GM21737 (cell line): Measurements from ENCODE around the gene FUS.
"Not testable (repeated sequence)": the region's sequence is repeated elsewhere in the genome, so short reads cannot be mapped to it uniquely, and the experiment has no call there.

Experiments used
- ATAC-seq: cut with Tn5 transposase; IDR thresholded peaks from one replicate; pipeline ENCODE4 v1.9.1; 2021; ENCODE audit warnings: mild to moderate bottlenecking, moderate library complexity; ENCODE audit not compliant: unreplicated experiment

Gene FUS

GRCh38 chr16:31179747-31180459 lies at the start of gene FUS:
Gene FUS, plus strand, starts transcription at chr16:31180139. Its CDS starts 76 bp downstream, at chr16:31180215.
- ATAC-seq, result peak; percentile 56

GRCh38 chr16:31130336-31130891 lies 49.5 kb upstream of the FUS start:
- no peak for ATAC-seq

GRCh38 chr16:31130899-31131298 lies 49.0 kb upstream of the FUS start:
- no peak for ATAC-seq

GRCh38 chr16:31131416-31131815 lies 48.5 kb upstream of the FUS start:
- no peak for ATAC-seq

- no peak for ATAC-seq
Measured at GRCh38 chr16:31131841-31132271, 48.1 kb upstream of the FUS start.

GRCh38 chr16:31132303-31132979 lies 47.5 kb upstream of the FUS start:
- ATAC-seq, result no peak

GRCh38 chr16:31133046-31133501 lies 46.9 kb upstream of the FUS start:
- ATAC-seq, result no peak

GRCh38 chr16:31134091-31134571 lies 45.8 kb upstream of the FUS start:
- no peak for ATAC-seq

GRCh38 chr16:31134625-31135534 lies 45.1 kb upstream of the FUS start:
- ATAC-seq, result no peak

GRCh38 chr16:31135535-31136286 lies 44.2 kb upstream of the FUS start, which contains the start of gene PRSS8:
Gene PRSS8, minus strand, starts transcription at chr16:31135727. Its CDS starts 229 bp downstream, at chr16:31135498.
- no peak for ATAC-seq

GRCh38 chr16:31136287-31136662 lies 43.7 kb upstream of the FUS start:
- no peak for ATAC-seq

- not testable (repeated sequence) for ATAC-seq
Measured at GRCh38 chr16:31136822-31137499, 43.0 kb upstream of the FUS start.

GRCh38 chr16:31138621-31139578 lies 41.0 kb upstream of the FUS start:
- no peak for ATAC-seq

GRCh38 chr16:31141071-31141469 lies 38.9 kb upstream of the FUS start:
- ATAC-seq, result not testable (repeated sequence)

- ATAC-seq, result no peak
Measured at GRCh38 chr16:31141489-31142108, 38.3 kb upstream of the FUS start.

- peak; percentile 86 for ATAC-seq
Measured at GRCh38 chr16:31142109-31143010, 37.6 kb upstream of the FUS start.
